GM12878 (cell line): Measurements from ENCODE around the gene FBXO3. TPM values are rescaled to one million over a fixed set of nuclear protein-coding genes. Genes with fewer than 3 reads are reported as not detected.

Experiments used
- ATAC-seq: fragments of 200-7000 bp; cut with Tn5 transposase; 3 replicates; pipeline ENCODE4 v1.9.1; 2020; ENCODE audit warnings: mild to moderate bottlenecking, moderate library complexity
- BruUV-seq: library from RNA; stranded (reverse); fragments of 400-500 nt; replicated peaks from 2 replicates; lab custom pipeline; 2021; lab: Mats Ljungman, UMichigan
- CTCF ChIA-PET: fragments of 300-600 bp; sonication (Branson Sonifier 250); formaldehyde crosslinking; extraction: SDS; loops from one replicate; lab custom pipeline; 2021; ENCODE audit warnings: inconsistent platforms; lab: Yijun Ruan, JAX
- POLR2A ChIA-PET: fragments of 350-600 bp; formaldehyde crosslinking; extraction: SDS; loops from one replicate; lab custom pipeline; 2021; ENCODE audit warnings: inconsistent platforms; lab: Charles Lee
- RAD21 ChIA-PET: fragments of 300-600 bp; sonication (Branson Sonifier 250); formaldehyde crosslinking; loops from one replicate; lab custom pipeline; 2023; ENCODE audit warnings: antibody characterized with exemption; ENCODE audit not compliant: unreplicated experiment; lab: Charles Lee
- SMC1A ChIA-PET: fragments of 300-600 bp; sonication (Branson Sonifier 250); formaldehyde crosslinking; loops from one replicate; lab custom pipeline; 2023; ENCODE audit not compliant: unreplicated experiment, uncharacterized antibody; lab: Charles Lee
- DNase-seq: peaks from one replicate; pipeline ENCODE4 v3.0.0-alpha.2; 2011; ENCODE audit warnings: low read depth, low spot score
- FAIRE-seq: peaks from 3 replicates; lab custom pipeline; 2011; peaks lifted over from hg19 to GRCh38; lab: Jason Lieb, UNC
- H2AFZ ChIP-seq: 2 replicates; pipeline ENCODE4 v1.6.0; 2011; ENCODE audit warnings: low read depth, low read length, control low read depth; ENCODE audit not compliant: control insufficient read depth
- H3K27ac ChIP-seq: 2 replicates; pipeline ENCODE4 v1.5.1; 2011; ENCODE audit warnings: control low read depth; ENCODE audit not compliant: control insufficient read depth, insufficient read depth
- H3K27me3 ChIP-seq, 2 experiments: replicated peaks in 1 of 2; 2 replicates each; pipeline versions ENCODE4 v1.6.0 to v1.6.1; 2011; ENCODE audit warnings: low read length in 1 of 2; ENCODE audit not compliant: control insufficient read depth in 2 of 2, insufficient read depth in 2 of 2
- H3K36me3 ChIP-seq, 2 experiments: 2 replicates each; pipeline ENCODE4 v1.5.1; 2011; ENCODE audit warnings: low read length in 1 of 2; ENCODE audit not compliant: control insufficient read depth in 2 of 2, insufficient read depth in 2 of 2
- H3K4me1 ChIP-seq: 2 replicates; pipeline ENCODE4 v1.6.1; 2011; ENCODE audit warnings: mild to moderate bottlenecking, low read length, moderate library complexity, mixed read lengths; ENCODE audit not compliant: control insufficient read depth, insufficient read depth
- H3K4me2 ChIP-seq: 2 replicates; pipeline ENCODE4 v1.6.0; 2011; ENCODE audit warnings: control low read depth; ENCODE audit not compliant: control insufficient read depth, insufficient read depth
- H3K4me3 ChIP-seq: fragments of 200-600 bp; sonication (generic); 2 replicates; pipeline ENCODE4 v1.5.1; 2016
- H3K79me2 ChIP-seq: 2 replicates; pipeline ENCODE4 v1.6.0; 2011; ENCODE audit warnings: low read length; ENCODE audit not compliant: control insufficient read depth, insufficient read depth
- H3K9ac ChIP-seq: 2 replicates; pipeline ENCODE4 v1.8.0; 2011; ENCODE audit warnings: low read length, control low read depth, mixed read lengths; ENCODE audit not compliant: control insufficient read depth, insufficient read depth
- H3K9me3 ChIP-seq: replicated peaks from 3 replicates; pipeline ENCODE4 v1.5.1; 2011; ENCODE audit warnings: mild to moderate bottlenecking, low read length; ENCODE audit not compliant: control insufficient read depth, insufficient read depth
- H4K20me1 ChIP-seq: 2 replicates; pipeline ENCODE4 v1.6.0; 2011; ENCODE audit not compliant: control insufficient read depth, insufficient read depth
- ATF3 ChIP-seq: IDR thresholded peaks from 2 replicates; pipeline ENCODE4 v1.6.1; 2011; ENCODE audit warnings: low read depth, mild to moderate bottlenecking, low read length, moderate library complexity, borderline replicate concordance; ENCODE audit errors: extremely low read depth
- BMI1 ChIP-seq: fragments of 450-650 bp; IDR thresholded peaks from 2 replicates; pipeline ENCODE4 v1.6.1; 2016; ENCODE audit warnings: mild to moderate bottlenecking, moderate library complexity, borderline replicate concordance
- BRCA1 ChIP-seq: IDR thresholded peaks from 2 replicates; pipeline ENCODE4 v1.6.1; 2011; ENCODE audit warnings: low read depth, low read length, improper control_type of control experiment
- IRF3 ChIP-seq: fragments of 450-650 bp; IDR thresholded peaks from 2 replicates; pipeline ENCODE4 v1.6.1; 2014; ENCODE audit warnings: mild to moderate bottlenecking
- TAF1 ChIP-seq: IDR thresholded peaks from 2 replicates; pipeline ENCODE4 v1.6.1; 2011; ENCODE audit warnings: mild to moderate bottlenecking, low read depth, low read length, borderline replicate concordance
- USF2 ChIP-seq: IDR thresholded peaks from 2 replicates; pipeline ENCODE4 v1.6.1; 2011; ENCODE audit warnings: low read depth, low read length, improper control_type of control experiment, borderline replicate concordance
- YY1 ChIP-seq: IDR thresholded peaks from 2 replicates; pipeline ENCODE4 v1.6.1; 2011; ENCODE audit warnings: low read depth, mild to moderate bottlenecking, low read length
- ZNF384 ChIP-seq: IDR thresholded peaks from 2 replicates; pipeline ENCODE4 v1.6.1; 2012; ENCODE audit warnings: low read depth, mild to moderate bottlenecking, low read length, improper control_type of control experiment, borderline replicate concordance
- ZSCAN29 ChIP-seq: fragments of 450-650 bp; IDR thresholded peaks from 2 replicates; pipeline ENCODE4 v1.6.1; 2017; ENCODE audit warnings: mild to moderate bottlenecking, moderate library complexity
- WGBS: methylation state at CpG from one replicate; pipeline ENCODE4 v1.1.6; 2016; ENCODE audit warnings: low lambda C conversion rate; ENCODE audit not compliant: insufficient replicate concordance, insufficient coverage; ENCODE audit errors: missing lambda C conversion rate; 5-methylcytosine and 5-hydroxymethylcytosine counted together
- in situ Hi-C: fragments of 300-500 bp; cut with MboI; formaldehyde crosslinking; loops from 9 replicates; pipeline ENCODE4 v1.14.3; 2018; ENCODE audit warnings: mixed read lengths
- intact Hi-C: fragments of 100-400 bp; cut with micrococcal nuclease; formaldehyde crosslinking; loops from one replicate; pipeline ENCODE4 v1.14.2; 2022; ENCODE audit not compliant: unreplicated experiment
- polyA plus RNA-seq, 11 experiments: library from polyadenylated mRNA; depleted of rRNA in 4 of 11; unstranded in 6 of 11; stranded (reverse) in 5 of 11; fragments of >200 nt; fragmentation: Nextera tagmentation in 4 of 11; fragmentation: Illumina TruSeq in 1 of 11; extraction: Ambion mirVana in 4 of 11; extraction: Trizol in 1 of 11; gene quantifications; 1 replicate in 1 of 11; 2 replicates in 10 of 11; pipeline versions ENCODE4 v1.2.1 to v1.2.3, GENCODE V29; 2011 to 2016; ENCODE audit warnings: inconsistent platforms in 2 of 11, missing spikeins in 2 of 11, low read depth in 1 of 11
- total RNA-seq, 4 experiments: library from RNA; depleted of rRNA in 3 of 4; stranded (reverse); fragments of >200 nt in 3 of 4; fragmentation: Illumina TruSeq in 1 of 4; extraction: Trizol in 1 of 4; gene quantifications; 2 replicates each; pipeline versions ENCODE4 v1.2.1 to v1.2.3, GENCODE V29; 2013 to 2021

Gene FBXO3
- total and polyA plus RNA-seq, 10 of the 15 experiments (the other 5 are each of a cell fraction or from before 2014, with no cell fraction given) = 8.9 to 33.4 (median 13.8) TPM

GRCh38 chr11:33703234-33703633, 71.1 kb downstream of the FBXO3 start:
- ChIA-PET SMC1A (interaction anchor here (3.0 kb wide), 1 partner anchor 39 kb away, joined by 13 read pairs; no protein-coding TSS in a partner anchor), POLR2A (no interaction called here), RAD21 (interaction anchor here (1.2 kb wide), 1 partner anchor 10 kb away, joined by 3 read pairs; no protein-coding TSS in a partner anchor), CTCF (interaction anchor here (2.7 kb wide), 1 partner anchor 39 kb away, joined by 19 read pairs; no protein-coding TSS in a partner anchor)
- no peaks in the 10 kb centered on the region for H4K20me1 ChIP-seq
- intact Hi-C loops (loop anchor here (5.0 kb wide), 1 partner anchor 34 kb away; the partner anchor contains the start of gene CD59), in situ Hi-C loops (no loop called here)
- no peak overlapping the region for H3K9ac ChIP-seq
- H2AFZ ChIP-seq = no peak overlapping the region
- WGBS = 87% methylated on average over 5 of the region's 5 CpGs
- H3K79me2 ChIP-seq = no peaks in the 10 kb centered on the region
- H3K4me2 ChIP-seq = no peak overlapping the region
- H3K9me3 ChIP-seq = no peaks in the 10 kb centered on the region
- DNase-seq (no peak), ATAC-seq (no peak), FAIRE-seq (no peak)
- H3K4me3 ChIP-seq = no peak overlapping the region
- peaks cover 0 to 11% of the 10 kb centered on the region in 2 experiments; a peak in 3 of 4 replicates for H3K36me3 ChIP-seq
- TF ChIP-seq BRCA1 = no peak
- TF ChIP-seq ZNF384 = no peak
- no peak for TF ChIP-seq IRF3
- no peak for TF ChIP-seq TAF1
- no peak for TF ChIP-seq USF2
- no peak for TF ChIP-seq ZSCAN29
- no peak for TF ChIP-seq YY1
- no peak for TF ChIP-seq ATF3
- TF ChIP-seq BMI1 = no peak
- BruUV-seq = no TSS peak
- no peaks in the 10 kb centered on the region for H3K27me3 ChIP-seq
- H3K4me1 ChIP-seq = peaks cover 8% of the 10 kb centered on the region; the same call in 1 of the 2 replicates
- H3K27ac ChIP-seq = no peak overlapping the region
